ENCODE measurements around the gene PMEPA1. TPM values are rescaled to one million over a fixed set of nuclear protein-coding genes. Genes with fewer than 3 reads are reported as not detected.

PMEPA1 gene
- total and polyA plus RNA-seq, 7 donors = 3.6 to 23.3 (median 6.5) TPM

DNA sequence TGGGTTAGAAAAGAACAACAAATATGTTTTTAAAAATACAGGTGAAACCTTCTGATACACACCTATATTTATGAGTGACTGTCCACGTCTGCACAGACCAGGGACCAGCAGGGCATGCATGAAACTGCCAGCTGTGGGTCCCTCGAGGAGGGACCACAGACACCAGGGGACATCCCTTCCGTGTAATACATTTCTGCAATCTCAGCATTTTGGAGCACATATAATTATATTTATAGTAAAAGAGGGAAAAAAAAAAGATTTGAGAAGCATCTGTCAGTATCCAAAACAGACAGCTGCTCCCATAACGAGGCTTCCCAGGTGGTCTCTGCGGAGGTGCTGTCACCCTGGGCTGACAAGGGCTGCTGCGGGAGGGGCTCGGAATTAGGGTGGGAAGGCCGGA, 40.2 kb downstream of the PMEPA1 start:
- H3K4me3 ChIP-seq = no peak overlapping the region
- peaks cover 0 to 11% (median 1%) of the 10 kb centered on the region in 4 donors for H3K4me1 ChIP-seq

DNA sequence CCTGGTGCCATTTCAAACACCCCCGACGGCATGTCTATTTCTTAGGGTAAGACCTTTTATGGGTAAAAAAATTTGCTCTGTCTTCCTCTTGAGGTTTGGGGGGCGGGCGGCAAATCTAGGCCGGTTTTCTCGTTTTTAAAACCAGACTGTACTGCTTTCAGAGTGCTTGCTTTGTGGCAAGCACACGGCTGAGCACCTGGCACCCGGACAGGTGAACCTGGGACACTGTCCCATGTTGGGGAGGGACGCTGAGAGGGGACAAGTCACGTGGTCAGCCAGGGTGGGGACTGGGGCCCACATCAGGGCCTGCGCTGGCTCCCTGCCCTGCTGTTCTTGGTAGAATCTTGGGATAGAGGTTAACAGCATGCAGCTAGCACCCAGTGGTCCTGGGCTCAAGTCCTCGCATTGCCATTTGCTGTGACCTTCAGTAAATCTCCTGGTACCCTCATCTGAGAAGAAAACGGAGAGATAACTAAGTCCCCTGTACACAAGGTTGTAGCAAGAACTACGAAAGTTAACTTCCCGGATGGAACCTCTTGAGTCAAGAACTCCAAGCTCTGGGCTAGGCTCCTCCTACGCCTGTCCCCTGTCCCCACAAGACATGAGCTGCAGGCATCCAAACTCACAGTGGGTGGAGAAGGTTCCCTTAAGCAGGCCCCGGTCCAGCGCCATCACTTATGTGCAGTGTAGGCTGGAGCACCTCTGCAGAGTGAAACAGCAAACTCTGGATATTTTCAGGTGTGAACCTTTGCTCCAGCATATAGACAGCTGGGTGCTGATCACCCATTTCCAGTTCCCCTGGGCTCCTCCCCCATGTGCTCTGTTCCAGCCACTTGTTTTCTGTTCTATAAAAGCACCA, 41.7 kb downstream of the PMEPA1 start:
- H3K27ac ChIP-seq = no peak overlapping the region
- intact Hi-C loops (cut with DNase I) = no loop called here
- H3K9me3 ChIP-seq = no peaks in the 10 kb centered on the region
- peaks cover 0 to 11% (median 1%) of the 10 kb centered on the region in 4 donors for H3K4me1 ChIP-seq
- 31 to 69% methylated on average over 18 of the region's 18 CpGs for WGBS, 2 donors
- no peak for TF ChIP-seq POLR2A (IDR thresholded peaks at IDR 0.05)
- TF ChIP-seq, protein P1, sequence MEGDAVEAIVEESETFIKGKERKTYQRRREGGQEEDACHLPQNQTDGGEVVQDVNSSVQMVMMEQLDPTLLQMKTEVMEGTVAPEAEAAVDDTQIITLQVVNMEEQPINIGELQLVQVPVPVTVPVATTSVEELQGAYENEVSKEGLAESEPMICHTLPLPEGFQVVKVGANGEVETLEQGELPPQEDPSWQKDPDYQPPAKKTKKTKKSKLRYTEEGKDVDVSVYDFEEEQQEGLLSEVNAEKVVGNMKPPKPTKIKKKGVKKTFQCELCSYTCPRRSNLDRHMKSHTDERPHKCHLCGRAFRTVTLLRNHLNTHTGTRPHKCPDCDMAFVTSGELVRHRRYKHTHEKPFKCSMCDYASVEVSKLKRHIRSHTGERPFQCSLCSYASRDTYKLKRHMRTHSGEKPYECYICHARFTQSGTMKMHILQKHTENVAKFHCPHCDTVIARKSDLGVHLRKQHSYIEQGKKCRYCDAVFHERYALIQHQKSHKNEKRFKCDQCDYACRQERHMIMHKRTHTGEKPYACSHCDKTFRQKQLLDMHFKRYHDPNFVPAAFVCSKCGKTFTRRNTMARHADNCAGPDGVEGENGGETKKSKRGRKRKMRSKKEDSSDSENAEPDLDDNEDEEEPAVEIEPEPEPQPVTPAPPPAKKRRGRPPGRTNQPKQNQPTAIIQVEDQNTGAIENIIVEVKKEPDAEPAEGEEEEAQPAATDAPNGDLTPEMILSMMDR (IDR thresholded peaks at IDR 0.05) = no peak
- TF ChIP-seq EP300 (IDR thresholded peaks at IDR 0.05) = no peak
- no peak for TF ChIP-seq POLR2AphosphoS5 (IDR thresholded peaks at IDR 0.05)
- no peaks in the 10 kb centered on the region for H3K36me3 ChIP-seq
- no peaks in the 10 kb centered on the region for H3K27me3 ChIP-seq
- H3K4me3 ChIP-seq = no peak overlapping the region
- DNase-seq = no peak

More for the DNA sequence above, 40.2 kb downstream of the PMEPA1 start:
- intact Hi-C loops (cut with DNase I) = no loop called here
- TF ChIP-seq EP300 (IDR thresholded peaks at IDR 0.05) (no peak), POLR2A (IDR thresholded peaks at IDR 0.05) (no peak), POLR2AphosphoS5 (IDR thresholded peaks at IDR 0.05) (no peak)
- TF ChIP-seq, protein P1 (IDR thresholded peaks at IDR 0.05) = no peak
- 80 to 89% methylated on average over 8 of the region's 8 CpGs for WGBS, 2 donors
- no peak for DNase-seq
- Histone ChIP-seq H3K27ac (no peak overlapping the region), H3K9me3 (no peaks in the 10 kb centered on the region), H3K36me3 (no peaks in the 10 kb centered on the region), H3K27me3 (no peaks in the 10 kb centered on the region)

DNA sequence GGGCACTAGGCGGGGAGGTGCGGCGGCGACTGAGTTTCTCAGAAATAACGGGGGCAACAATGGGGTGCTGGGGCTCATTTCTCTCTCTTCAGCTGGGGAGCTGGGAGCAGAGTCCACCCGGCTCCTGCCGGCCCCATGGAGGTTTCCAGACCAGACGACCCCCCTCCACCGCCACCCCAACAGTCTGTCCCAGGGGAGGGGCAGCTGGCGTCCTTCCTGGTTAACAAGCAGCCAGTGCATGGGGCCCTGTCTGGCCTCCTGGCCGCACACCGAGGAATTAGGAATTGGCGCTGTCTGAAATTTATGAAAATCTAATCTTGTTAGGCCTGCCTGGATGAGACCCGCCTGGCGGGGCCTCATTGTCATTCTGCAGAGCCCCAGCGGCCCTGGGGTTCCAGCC, 42.4 kb downstream of the PMEPA1 start:
- Histone ChIP-seq H3K9me3 (no peaks in the 10 kb centered on the region), H3K4me3 (no peak overlapping the region), H3K36me3 (no peaks in the 10 kb centered on the region), H3K27ac (no peak overlapping the region), H3K27me3 (no peaks in the 10 kb centered on the region), H3K4me1 (peaks cover 0 to 4% (median 0%) of the 10 kb centered on the region in 4 donors)
- WGBS, 2 donors = 64 to 79% methylated on average over 16 of the region's 16 CpGs
- intact Hi-C loops (cut with DNase I) = no loop called here
- DNase-seq = no peak
- TF ChIP-seq, protein P1 (IDR thresholded peaks at IDR 0.05) = no peak
- TF ChIP-seq EP300 (IDR thresholded peaks at IDR 0.05) (no peak), POLR2A (IDR thresholded peaks at IDR 0.05) (no peak), POLR2AphosphoS5 (IDR thresholded peaks at IDR 0.05) (no peak)

DNA sequence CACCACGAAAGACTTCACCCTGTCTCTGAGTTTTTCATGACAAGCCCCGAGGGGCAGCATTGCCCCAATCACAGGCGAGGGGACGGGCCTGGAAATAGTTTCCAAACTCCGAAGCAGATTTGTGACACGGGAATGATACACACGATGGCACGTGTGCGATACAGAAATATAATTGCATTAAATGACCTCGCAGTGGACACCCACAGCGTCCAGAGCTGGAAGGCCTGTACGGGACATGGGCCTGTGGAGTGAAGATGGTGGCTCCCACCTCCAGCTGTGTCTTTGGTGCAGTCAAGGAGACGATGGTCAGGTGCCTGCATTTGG, 43.0 kb downstream of the PMEPA1 start:
- H3K4me3 ChIP-seq = no peak overlapping the region
- no peak for DNase-seq
- H3K27ac ChIP-seq = no peak overlapping the region
- TF ChIP-seq, protein P1 (IDR thresholded peaks at IDR 0.05) = no peak
- TF ChIP-seq POLR2A (IDR thresholded peaks at IDR 0.05) = no peak
- TF ChIP-seq EP300 (IDR thresholded peaks at IDR 0.05) = no peak
- TF ChIP-seq POLR2AphosphoS5 (IDR thresholded peaks at IDR 0.05) = no peak
- 88 to 94% methylated on average over 13 of the region's 13 CpGs for WGBS, 2 donors
- intact Hi-C loops (cut with DNase I) = no loop called here
- no peaks in the 10 kb centered on the region for H3K9me3 ChIP-seq
- no peaks in the 10 kb centered on the region for H3K4me1 ChIP-seq
- no peaks in the 10 kb centered on the region for H3K27me3 ChIP-seq
- H3K36me3 ChIP-seq = no peaks in the 10 kb centered on the region
